Left ventricle myocardium superior (tissue), 1 donor: ENCODE measurements around the gene CERK. TPM values are rescaled to one million over a fixed set of nuclear protein-coding genes. Genes with fewer than 3 reads are reported as not detected.
"Not testable (repeated sequence)": the region's sequence is repeated elsewhere in the genome, so short reads cannot be mapped to it uniquely, and the experiment has no call there.

Source experiments
- ATAC-seq: fragments of 200-7000 bp; cut with Tn5 transposase; one replicate; pipeline ENCODE4 v1.9.1; 2020; ENCODE audit warnings: mild to moderate bottlenecking, moderate library complexity
- DNase-seq: peaks from one replicate; pipeline ENCODE4 v3.0.0-alpha.2; 2020
- intact Hi-C: fragments of 100-400 bp; cut with micrococcal nuclease; formaldehyde crosslinking; loops from one replicate; pipeline ENCODE4 v1.11.0; 2022
- total RNA-seq: library from RNA; stranded (reverse); fragmentation: NEBNext Ultra II Directional; extraction: Animal tissue kit (Norgen Biotek cat#: 25700); gene quantifications from one replicate; pipeline ENCODE4 v1.2.1, GENCODE V29; 2021
- donor health status: DM: no; HTN: yes; CAD: no; lungs with severe emphysema.

Gene CERK
- total RNA-seq, 1 donor from 2014 or later, result 87.5 TPM

- ATAC-seq, DNase-seq, intact Hi-C loops: not testable (repeated sequence)
Observed at GRCh38 chr22:46642840-46643480, 95.1 kb downstream of the CERK start.

- DNase-seq, result no peak
Observed at GRCh38 chr22:46641811-46642266, 96.2 kb downstream of the CERK start.

GRCh38 chr22:46640293-46641055 lies 97.6 kb downstream of the CERK start:
- ATAC-seq (no peak), DNase-seq (no peak)
- intact Hi-C loops, result no loop called here

More at GRCh38 chr22:46641811-46642266, 96.2 kb downstream of the CERK start:
- ATAC-seq, result no peak
- intact Hi-C loops, result no loop called here

GRCh38 chr22:46639843-46640242 lies 98.2 kb downstream of the CERK start:
- ATAC-seq, result no peak
- intact Hi-C loops, result no loop called here
- no peak for DNase-seq

- DNase-seq, result peak; percentile 67
- intact Hi-C loops, result no loop called here
Observed at GRCh38 chr22:46638601-46639431, 99.2 kb downstream of the CERK start.

GRCh38 chr22:46637711-46638600 lies 100.1 kb downstream of the CERK start:
- intact Hi-C loops, result no loop called here
- DNase-seq, result no peak
- ATAC-seq, result no peak

More at GRCh38 chr22:46638601-46639431, 99.2 kb downstream of the CERK start:
- peak; percentile 33 for ATAC-seq

GRCh38 chr22:46636221-46637002 lies 101.6 kb downstream of the CERK start:
- intact Hi-C loops, result no loop called here
- peak; percentile 35 for DNase-seq
- ATAC-seq, result no peak

GRCh38 chr22:46635756-46636155 lies 102.3 kb downstream of the CERK start:
- ATAC-seq (peak; percentile 38), DNase-seq (peak; percentile 37)
- intact Hi-C loops, result no loop called here

- peak; percentile 79 for DNase-seq
- intact Hi-C loops, ATAC-seq: not testable (repeated sequence)
Observed at GRCh38 chr22:46634973-46635685, 102.9 kb downstream of the CERK start.

Other genes starting within 250 kb of the CERK start
- 9.7 TPM for gene CELSR1, start 200.6 kb downstream of the CERK start, total RNA-seq
- 94.0 TPM for gene GRAMD4, start 117.9 kb downstream of the CERK start, total RNA-seq
- 15.8 TPM for gene TBC1D22A, start 24.4 kb upstream of the CERK start, total RNA-seq